ENCODE data around the gene DNER.

DNA sequence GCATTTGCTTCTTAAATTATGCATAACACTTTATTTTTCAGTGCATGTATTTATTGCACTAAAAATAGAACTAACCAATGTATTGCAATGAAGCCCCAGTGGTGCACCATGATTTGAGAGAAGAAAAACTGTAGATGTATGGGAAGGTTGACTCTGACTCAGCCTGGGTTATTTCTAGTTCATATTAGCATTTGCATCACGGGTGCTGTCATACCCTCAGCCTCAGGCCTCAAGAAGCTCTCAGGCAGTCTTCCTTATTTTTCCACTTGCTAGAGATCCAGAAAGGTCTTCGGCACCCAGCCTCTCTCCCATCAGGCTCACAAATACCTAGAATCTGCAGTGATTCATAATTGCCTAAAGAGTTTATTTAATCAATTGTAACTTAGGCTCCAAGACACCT, 148.0 kb downstream of the DNER start:
- TF ChIP-seq, protein P1, sequence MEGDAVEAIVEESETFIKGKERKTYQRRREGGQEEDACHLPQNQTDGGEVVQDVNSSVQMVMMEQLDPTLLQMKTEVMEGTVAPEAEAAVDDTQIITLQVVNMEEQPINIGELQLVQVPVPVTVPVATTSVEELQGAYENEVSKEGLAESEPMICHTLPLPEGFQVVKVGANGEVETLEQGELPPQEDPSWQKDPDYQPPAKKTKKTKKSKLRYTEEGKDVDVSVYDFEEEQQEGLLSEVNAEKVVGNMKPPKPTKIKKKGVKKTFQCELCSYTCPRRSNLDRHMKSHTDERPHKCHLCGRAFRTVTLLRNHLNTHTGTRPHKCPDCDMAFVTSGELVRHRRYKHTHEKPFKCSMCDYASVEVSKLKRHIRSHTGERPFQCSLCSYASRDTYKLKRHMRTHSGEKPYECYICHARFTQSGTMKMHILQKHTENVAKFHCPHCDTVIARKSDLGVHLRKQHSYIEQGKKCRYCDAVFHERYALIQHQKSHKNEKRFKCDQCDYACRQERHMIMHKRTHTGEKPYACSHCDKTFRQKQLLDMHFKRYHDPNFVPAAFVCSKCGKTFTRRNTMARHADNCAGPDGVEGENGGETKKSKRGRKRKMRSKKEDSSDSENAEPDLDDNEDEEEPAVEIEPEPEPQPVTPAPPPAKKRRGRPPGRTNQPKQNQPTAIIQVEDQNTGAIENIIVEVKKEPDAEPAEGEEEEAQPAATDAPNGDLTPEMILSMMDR (conservative IDR thresholded peaks at IDR 0.05) = no peak
- no peak for TF ChIP-seq EZH2 (IDR thresholded peaks at IDR 0.05; ENCODE audit: low read depth)
